22Rv1 (cell line): ENCODE measurements around the gene HCFC2.

Experiments
- H3K27ac ChIP-seq: fragments of 450-650 bp; 2 replicates; pipeline ENCODE4 v1.5.1; 2017
- CTCF ChIP-seq: fragments of 450-650 bp; IDR thresholded peaks from 2 replicates; pipeline ENCODE4 v1.5.1; 2017; ENCODE audit warnings: mild to moderate bottlenecking
- ZFX ChIP-seq: fragments of 450-650 bp; IDR thresholded peaks from 2 replicates; pipeline ENCODE4 v1.6.1; 2017; ENCODE audit warnings: antibody characterized with exemption, borderline replicate concordance

Gene HCFC2

GRCh38 chr12:104122298-104122697 lies 58.0 kb downstream of the HCFC2 start:
- no peak for TF ChIP-seq ZFX
- no peak for TF ChIP-seq CTCF
- no peak overlapping the region for H3K27ac ChIP-seq

GRCh38 chr12:104126548-104126947 lies 62.2 kb downstream of the HCFC2 start:
- H3K27ac ChIP-seq, result no peak overlapping the region
- no peak for TF ChIP-seq CTCF

- H3K27ac ChIP-seq, result peak overlapping the region; percentile 48
- TF ChIP-seq ZFX, result no peak
- TF ChIP-seq CTCF, result no peak
Measured at GRCh38 chr12:104130760-104131159, 66.4 kb downstream of the HCFC2 start.

GRCh38 chr12:104131609-104132008 lies 67.3 kb downstream of the HCFC2 start:
- TF ChIP-seq CTCF (no peak), ZFX (no peak)
- peak overlapping the region; percentile 48 for H3K27ac ChIP-seq

- H3K27ac ChIP-seq, result peak overlapping the region; percentile 48
Measured at GRCh38 chr12:104132351-104132956, 68.1 kb downstream of the HCFC2 start.

GRCh38 chr12:104133321-104133720 lies 69.0 kb downstream of the HCFC2 start:
- H3K27ac ChIP-seq, result peak overlapping the region; percentile 48; the same call in 1 of the 2 replicates
- TF ChIP-seq CTCF (no peak), ZFX (no peak)

More at GRCh38 chr12:104132351-104132956, 68.1 kb downstream of the HCFC2 start:
- TF ChIP-seq ZFX, result no peak
- no peak for TF ChIP-seq CTCF

- no peak for TF ChIP-seq CTCF
- TF ChIP-seq ZFX, result no peak
- no peak overlapping the region for H3K27ac ChIP-seq
Measured at GRCh38 chr12:104133866-104134265, 69.5 kb downstream of the HCFC2 start.
